Germinal center (tissue), 1 donor: Measurements from ENCODE around the gene SPINK2.

Source experiments
- DNase-seq: peaks from one replicate; pipeline ENCODE4 v3.0.0; 2012; ENCODE audit warnings: mixed read lengths, low spot score

SPINK2 gene

GRCh38 chr4:56799824-56800756 lies 21.4 kb downstream of the SPINK2 start:
- DNase-seq = peak; percentile 71

- DNase-seq = no peak
These were observed 22.2 kb downstream of the SPINK2 start for GRCh38 chr4:56799161-56799759.

- no peak for DNase-seq
These were observed 25.3 kb downstream of the SPINK2 start for GRCh38 chr4:56796211-56796610.

- no peak for DNase-seq
These were observed 30.2 kb downstream of the SPINK2 start for GRCh38 chr4:56791316-56791715.

GRCh38 chr4:56790691-56791091 lies 30.8 kb downstream of the SPINK2 start:
- no peak for DNase-seq

- no peak for DNase-seq
These were observed 33.4 kb downstream of the SPINK2 start for GRCh38 chr4:56788081-56788480.

- DNase-seq = no peak
These were observed 34.1 kb downstream of the SPINK2 start for GRCh38 chr4:56787380-56787779.

- DNase-seq = no peak
These were observed 34.5 kb downstream of the SPINK2 start for GRCh38 chr4:56786955-56787354.

GRCh38 chr4:56783986-56784385 lies 37.5 kb downstream of the SPINK2 start:
- DNase-seq = no peak

GRCh38 chr4:56782019-56782418 lies 39.5 kb downstream of the SPINK2 start:
- no peak for DNase-seq

GRCh38 chr4:56773346-56773745 lies 48.2 kb downstream of the SPINK2 start:
- DNase-seq = no peak

- DNase-seq = no peak
These were observed 49.4 kb downstream of the SPINK2 start for GRCh38 chr4:56772134-56772533.

- DNase-seq = no peak
These were observed 52.7 kb downstream of the SPINK2 start for GRCh38 chr4:56768763-56769162.

GRCh38 chr4:56768316-56768715 lies 53.2 kb downstream of the SPINK2 start:
- no peak for DNase-seq

- no peak for DNase-seq
These were observed 53.9 kb downstream of the SPINK2 start for GRCh38 chr4:56767567-56767966.

- no peak for DNase-seq
These were observed 56.7 kb downstream of the SPINK2 start for GRCh38 chr4:56764775-56765174.

GRCh38 chr4:56764223-56764622 lies 57.3 kb downstream of the SPINK2 start:
- no peak for DNase-seq

GRCh38 chr4:56762484-56763250 lies 58.8 kb downstream of the SPINK2 start:
- no peak for DNase-seq

GRCh38 chr4:56760183-56760582 lies 61.3 kb downstream of the SPINK2 start:
- no peak for DNase-seq
